Neural progenitor cell (in vitro differentiated cells): ENCODE results near the gene HOXC9. TPM values are rescaled to one million over a fixed set of nuclear protein-coding genes. Genes with fewer than 3 reads are reported as not detected.
A peak's percentile ranks its signal among the peaks of the same experiment; 100 is the strongest.

ENCODE experiments used
- DNase-seq: peaks from one replicate; pipeline ENCODE4 v3.0.0-alpha.2; 2016; ENCODE audit warnings: low spot score
- H2AFZ ChIP-seq: fragments of 200-600 bp; sonication (generic); replicated peaks from 2 replicates; pipeline ENCODE4 v1.6.1; 2016; ENCODE audit warnings: antibody characterized with exemption
- H3F3A ChIP-seq: fragments of 200-600 bp; sonication (generic); 2 replicates; pipeline ENCODE4 v1.6.1; 2016; ENCODE audit warnings: antibody characterized with exemption, low read depth
- H3K27ac ChIP-seq: fragments of 200-600 bp; sonication (generic); 2 replicates; pipeline ENCODE4 v1.5.1; 2016; ENCODE audit warnings: mild to moderate bottlenecking
- H3K27me3 ChIP-seq: fragments of 200-600 bp; sonication (generic); 2 replicates; pipeline ENCODE4 v1.6.1; 2016; ENCODE audit warnings: mild to moderate bottlenecking, moderate library complexity
- H3K36me3 ChIP-seq: fragments of 200-600 bp; sonication (generic); 2 replicates; pipeline ENCODE4 v1.5.1; 2016
- H3K4me1 ChIP-seq: fragments of 200-600 bp; sonication (generic); 2 replicates; pipeline ENCODE4 v1.6.1; 2016; ENCODE audit warnings: mixed run types
- H3K4me2 ChIP-seq: fragments of 200-600 bp; sonication (generic); 2 replicates; pipeline ENCODE4 v1.6.1; 2016
- H3K4me3 ChIP-seq: fragments of 200-600 bp; sonication (generic); 2 replicates; pipeline ENCODE4 v1.5.1; 2016
- H3K79me2 ChIP-seq: fragments of 200-600 bp; sonication (generic); 2 replicates; pipeline ENCODE4 v1.6.1; 2016; ENCODE audit warnings: low read depth
- H3K9ac ChIP-seq: fragments of 200-600 bp; sonication (generic); 2 replicates; pipeline ENCODE4 v1.6.1; 2016
- H3K9me3 ChIP-seq: fragments of 200-600 bp; sonication (generic); 2 replicates; pipeline ENCODE4 v1.5.1; 2016; ENCODE audit warnings: low read depth
- H4K20me1 ChIP-seq: fragments of 200-600 bp; sonication (generic); 2 replicates; pipeline ENCODE4 v1.6.1; 2016; ENCODE audit warnings: low read depth
- H3K27ac Mint-ChIP-seq: 3 replicates; pipeline ENCODE4 v1.8.0; 2021; ENCODE audit warnings: mixed read lengths
- H3K27me3 Mint-ChIP-seq: 2 replicates; pipeline ENCODE4 v1.8.0; 2022; ENCODE audit warnings: low read depth, mild to moderate bottlenecking, inconsistent platforms, moderate library complexity, mixed read lengths; ENCODE audit not compliant: insufficient read depth
- H3K36me3 Mint-ChIP-seq: 3 replicates; pipeline ENCODE4 v1.8.0; 2021; ENCODE audit warnings: mixed read lengths
- H3K4me1 Mint-ChIP-seq: 3 replicates; pipeline ENCODE4 v1.8.0; 2021; ENCODE audit warnings: mixed read lengths
- H3K4me3 Mint-ChIP-seq: 3 replicates; pipeline ENCODE4 v1.8.0; 2021; ENCODE audit warnings: mild to moderate bottlenecking, moderate library complexity, mixed read lengths
- H3K9me3 Mint-ChIP-seq: 3 replicates; pipeline ENCODE4 v1.8.0; 2020; ENCODE audit warnings: mixed read lengths
- EZH2 ChIP-seq: fragments of 200-600 bp; sonication (generic); IDR thresholded peaks from 2 replicates; pipeline ENCODE4 v1.6.1; 2017; ENCODE audit warnings: antibody characterized with exemption, mild to moderate bottlenecking, moderate library complexity
- EZH2phosphoT487 ChIP-seq: fragments of 200-600 bp; sonication (generic); IDR thresholded peaks from 2 replicates; pipeline ENCODE4 v1.6.1; 2017; ENCODE audit warnings: antibody characterized with exemption
- total RNA-seq: library from RNA; depleted of rRNA; stranded (reverse); fragments of >200 nt; gene quantifications from 2 replicates; pipeline ENCODE4 v1.2.3, GENCODE V29; 2015; ENCODE audit warnings: low replicate concordance
- TF ChIP-seq, protein P1 (sequence below): fragments of 200-600 bp; sonication (generic); IDR thresholded peaks from 2 replicates; pipeline ENCODE4 v1.5.1; 2017; ENCODE audit warnings: antibody characterized with exemption, mild to moderate bottlenecking

HOXC9 gene
- total RNA-seq, 1 donor from 2014 or later: not detected

DNA sequence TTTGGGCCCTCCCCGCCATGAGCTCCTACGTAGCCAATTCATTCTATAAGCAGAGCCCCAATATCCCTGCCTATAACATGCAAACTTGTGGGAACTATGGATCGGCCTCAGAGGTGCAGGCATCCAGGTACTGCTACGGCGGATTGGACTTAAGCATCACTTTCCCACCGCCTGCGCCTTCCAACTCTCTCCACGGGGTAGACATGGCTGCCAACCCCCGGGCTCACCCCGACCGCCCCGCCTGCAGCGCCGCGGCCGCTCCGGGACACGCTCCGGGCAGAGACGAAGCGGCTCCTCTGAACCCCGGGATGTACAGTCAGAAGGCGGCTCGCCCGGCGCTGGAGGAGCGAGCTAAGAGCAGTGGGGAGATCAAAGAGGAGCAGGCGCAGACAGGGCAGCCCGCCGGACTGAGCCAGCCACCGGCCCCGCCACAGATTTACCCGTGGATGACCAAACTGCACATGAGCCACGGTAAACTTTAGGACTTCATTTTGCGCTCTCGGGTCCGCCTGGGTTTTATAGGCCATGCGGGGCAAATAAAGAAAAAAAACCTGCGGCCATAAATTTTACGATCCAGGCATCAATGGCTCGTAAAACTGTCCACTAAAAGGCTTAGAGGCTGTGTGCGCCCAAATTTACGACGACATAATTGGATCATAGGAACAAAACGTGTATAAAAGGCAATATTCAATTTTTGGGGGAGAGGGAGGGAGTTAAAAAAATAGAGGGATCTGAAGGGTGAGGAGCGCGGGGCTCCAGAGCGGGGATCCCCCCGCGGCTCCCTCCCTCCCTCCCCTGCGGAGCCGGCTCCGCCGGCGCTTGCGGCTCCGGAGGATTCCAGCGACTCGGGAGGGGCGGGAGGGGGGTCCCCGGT lies 33.4 kb downstream of the HOXC9 start:
- Histone ChIP-seq H3K4me1 (no peaks in the 10 kb centered on the region), H3K9me3 (no peaks in the 10 kb centered on the region), H3K27me3 (peaks cover 100% of the 10 kb centered on the region), H3K4me2 (peak overlapping the region; percentile 4), H3F3A (no peaks in the 10 kb centered on the region), H3K36me3 (no peaks in the 10 kb centered on the region), H2AFZ (no peak overlapping the region), H3K79me2 (no peaks in the 10 kb centered on the region), H3K27ac (no peak overlapping the region), H3K4me3 (no peak overlapping the region), H4K20me1 (peaks cover 80% of the 10 kb centered on the region), H3K9ac (no peak overlapping the region)
- peaks cover 85% of the 10 kb centered on the region for H3K27me3 Mint-ChIP-seq
- H3K9me3 Mint-ChIP-seq: peaks cover 13% of the 10 kb centered on the region
- H3K36me3 Mint-ChIP-seq: no peaks in the 10 kb centered on the region
- H3K4me1 Mint-ChIP-seq: no peaks in the 10 kb centered on the region
- no peak overlapping the region for H3K4me3 Mint-ChIP-seq
- peak; percentile 56 for DNase-seq
- no peak overlapping the region for H3K27ac Mint-ChIP-seq
- TF ChIP-seq EZH2 (peak; percentile 99), EZH2phosphoT487 (peak; percentile 98)
- TF ChIP-seq, protein P1, sequence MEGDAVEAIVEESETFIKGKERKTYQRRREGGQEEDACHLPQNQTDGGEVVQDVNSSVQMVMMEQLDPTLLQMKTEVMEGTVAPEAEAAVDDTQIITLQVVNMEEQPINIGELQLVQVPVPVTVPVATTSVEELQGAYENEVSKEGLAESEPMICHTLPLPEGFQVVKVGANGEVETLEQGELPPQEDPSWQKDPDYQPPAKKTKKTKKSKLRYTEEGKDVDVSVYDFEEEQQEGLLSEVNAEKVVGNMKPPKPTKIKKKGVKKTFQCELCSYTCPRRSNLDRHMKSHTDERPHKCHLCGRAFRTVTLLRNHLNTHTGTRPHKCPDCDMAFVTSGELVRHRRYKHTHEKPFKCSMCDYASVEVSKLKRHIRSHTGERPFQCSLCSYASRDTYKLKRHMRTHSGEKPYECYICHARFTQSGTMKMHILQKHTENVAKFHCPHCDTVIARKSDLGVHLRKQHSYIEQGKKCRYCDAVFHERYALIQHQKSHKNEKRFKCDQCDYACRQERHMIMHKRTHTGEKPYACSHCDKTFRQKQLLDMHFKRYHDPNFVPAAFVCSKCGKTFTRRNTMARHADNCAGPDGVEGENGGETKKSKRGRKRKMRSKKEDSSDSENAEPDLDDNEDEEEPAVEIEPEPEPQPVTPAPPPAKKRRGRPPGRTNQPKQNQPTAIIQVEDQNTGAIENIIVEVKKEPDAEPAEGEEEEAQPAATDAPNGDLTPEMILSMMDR: no peak

DNA sequence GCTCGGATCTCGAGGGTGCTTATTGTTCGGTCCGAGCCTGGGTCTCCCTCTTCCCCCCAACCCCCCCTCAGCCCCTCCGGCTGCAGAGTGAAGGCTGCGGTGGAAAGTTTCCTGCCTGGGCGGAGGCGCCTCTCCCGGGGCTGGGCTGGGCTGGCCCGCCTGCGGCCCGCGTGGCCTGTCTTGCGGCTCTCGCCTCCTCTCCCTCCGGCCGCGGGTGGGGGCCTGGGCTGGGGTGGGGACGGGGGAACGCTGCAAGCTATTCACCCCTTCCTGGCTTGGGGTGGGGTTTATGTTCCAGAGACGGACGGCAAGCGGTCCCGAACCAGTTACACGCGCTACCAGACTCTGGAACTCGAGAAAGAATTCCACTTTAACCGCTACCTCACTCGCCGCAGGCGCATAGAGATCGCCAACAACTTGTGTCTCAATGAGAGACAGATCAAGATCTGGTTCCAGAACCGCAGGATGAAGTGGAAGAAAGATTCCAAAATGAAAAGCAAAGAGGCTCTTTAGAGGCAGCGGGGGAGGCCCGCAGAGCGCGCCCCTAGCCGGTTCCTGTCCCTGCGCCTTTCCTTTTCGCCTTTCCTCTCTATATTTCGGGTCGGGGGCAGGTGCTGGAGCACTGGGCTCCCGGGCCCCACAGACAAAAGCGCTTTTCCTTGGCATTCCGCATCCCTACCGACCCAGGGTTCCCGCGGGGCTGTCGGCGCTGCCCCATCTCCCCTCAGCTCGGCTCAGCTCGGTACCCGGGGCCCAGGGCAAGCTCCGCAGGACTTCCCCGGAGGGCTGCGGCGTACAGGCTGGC lies 34.2 kb downstream of the HOXC9 start:
- H3K36me3 ChIP-seq: no peaks in the 10 kb centered on the region
- Mint-ChIP-seq H3K27ac (no peak overlapping the region), H3K36me3 (no peaks in the 10 kb centered on the region), H3K4me3 (no peak overlapping the region), H3K4me1 (no peaks in the 10 kb centered on the region), H3K27me3 (peaks cover 87% of the 10 kb centered on the region), H3K9me3 (peaks cover 13% of the 10 kb centered on the region)
- H4K20me1 ChIP-seq: peaks cover 79% of the 10 kb centered on the region
- H3F3A ChIP-seq: no peaks in the 10 kb centered on the region
- no peaks in the 10 kb centered on the region for H3K9me3 ChIP-seq
- no peak overlapping the region for H3K4me3 ChIP-seq
- H3K4me2 ChIP-seq: no peak overlapping the region
- DNase-seq: no peak
- H3K27me3 ChIP-seq: peaks cover 100% of the 10 kb centered on the region
- TF ChIP-seq EZH2phosphoT487: peak; percentile 86
- peak; percentile 92 for TF ChIP-seq EZH2
- TF ChIP-seq, protein P1: no peak
- H3K4me1 ChIP-seq: no peaks in the 10 kb centered on the region
- no peak overlapping the region for H3K27ac ChIP-seq
- H3K79me2 ChIP-seq: no peaks in the 10 kb centered on the region
- H2AFZ ChIP-seq: peak overlapping the region; percentile 38
- no peak overlapping the region for H3K9ac ChIP-seq

DNA sequence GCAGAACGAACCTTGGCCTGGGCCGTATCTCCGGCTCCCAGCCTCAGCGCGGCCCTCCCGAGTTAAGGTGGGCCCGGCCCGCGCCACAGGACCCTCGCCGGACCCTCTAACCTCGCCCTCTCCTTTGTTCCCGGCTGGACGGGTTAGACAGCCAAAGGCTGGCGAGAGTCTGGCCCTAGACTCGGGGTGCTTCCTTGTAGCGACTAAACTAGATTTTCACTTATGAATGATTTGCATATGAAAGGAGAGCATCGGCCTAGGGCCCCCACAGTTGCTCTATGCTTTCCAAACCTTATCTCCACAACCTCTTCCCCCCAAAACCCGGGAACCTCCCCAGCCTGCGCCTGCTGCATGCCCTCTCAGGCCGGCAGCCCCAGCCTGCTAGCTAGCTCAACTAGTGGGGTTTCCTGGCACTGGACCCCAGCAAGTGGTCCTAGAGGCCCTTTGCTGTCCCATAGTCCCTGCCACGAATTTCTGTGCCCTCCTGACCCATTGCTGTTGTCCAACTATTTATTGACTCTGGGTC lies 34.9 kb downstream of the HOXC9 start:
- no peak for DNase-seq
- Mint-ChIP-seq H3K36me3 (no peaks in the 10 kb centered on the region), H3K4me1 (no peaks in the 10 kb centered on the region), H3K27ac (no peak overlapping the region), H3K9me3 (peaks cover 13% of the 10 kb centered on the region), H3K27me3 (peaks cover 88% of the 10 kb centered on the region), H3K4me3 (no peak overlapping the region)
- Histone ChIP-seq H3K36me3 (no peaks in the 10 kb centered on the region), H3K9me3 (no peaks in the 10 kb centered on the region), H3F3A (no peaks in the 10 kb centered on the region), H4K20me1 (peaks cover 72% of the 10 kb centered on the region), H3K9ac (no peak overlapping the region), H3K4me3 (no peak overlapping the region), H3K4me2 (no peak overlapping the region), H3K79me2 (no peaks in the 10 kb centered on the region), H3K27me3 (peaks cover 100% of the 10 kb centered on the region), H3K27ac (no peak overlapping the region), H3K4me1 (no peaks in the 10 kb centered on the region), H2AFZ (peak overlapping the region; percentile 38)
- TF ChIP-seq EZH2 (peak; percentile 21), EZH2phosphoT487 (peak; percentile 60)
- TF ChIP-seq, protein P1: no peak
